PC-3 (cell line): ENCODE measurements around the gene TCEA2. TPM values are rescaled to one million over a fixed set of nuclear protein-coding genes. Genes with fewer than 3 reads are reported as not detected.

Experiments
- ATAC-seq: fragments of 200-7000 bp; cut with Tn5 transposase; 2 replicates; pipeline ENCODE4 v1.9.1; 2020; ENCODE audit warnings: mild to moderate bottlenecking, moderate library complexity
- BruUV-seq: library from RNA; stranded (reverse); fragments of 400-500 nt; replicated peaks from 2 replicates; lab custom pipeline; 2021; lab: Mats Ljungman, UMichigan
- CTCF ChIA-PET: fragments of 300-600 bp; sonication (Branson Sonifier 250); formaldehyde crosslinking; loops from one replicate; lab custom pipeline; 2022; ENCODE audit warnings: antibody characterized with exemption; lab: Charles Lee
- POLR2A ChIA-PET: fragments of 300-600 bp; sonication (Branson Sonifier 250); formaldehyde crosslinking; loops from one replicate; lab custom pipeline; 2022; ENCODE audit warnings: antibody characterized with exemption; ENCODE audit not compliant: unreplicated experiment; lab: Charles Lee
- DNase-seq: peaks from one replicate; pipeline ENCODE4 v3.0.0-alpha.2; 2015
- H2AFZ ChIP-seq: fragments of 300-600 bp; sonication (generic); 2 replicates; pipeline ENCODE4 v1.6.0; 2016; ENCODE audit warnings: antibody characterized with exemption, low read length
- H3F3A ChIP-seq: fragments of 300-600 bp; sonication (generic); one replicate; pipeline ENCODE4 v1.6.0; 2017; ENCODE audit warnings: antibody characterized with exemption, low read length, control low read depth, mild to moderate bottlenecking; ENCODE audit not compliant: unreplicated experiment
- H3K27ac ChIP-seq: fragments of 300-600 bp; sonication (generic); 2 replicates; pipeline ENCODE4 v1.5.1; 2016; ENCODE audit warnings: mild to moderate bottlenecking, low read length
- H3K27me3 ChIP-seq: fragments of 300-600 bp; sonication (generic); 2 replicates; pipeline ENCODE4 v1.6.1; 2016; ENCODE audit warnings: low read length, mixed read lengths
- H3K36me3 ChIP-seq: fragments of 300-600 bp; sonication (generic); 2 replicates; pipeline ENCODE4 v1.6.1; 2016; ENCODE audit warnings: low read depth, mixed run types, low read length, mixed read lengths
- H3K4me1 ChIP-seq: fragments of 300-600 bp; sonication (generic); 2 replicates; pipeline ENCODE4 v1.5.1; 2016; ENCODE audit warnings: low read length; ENCODE audit not compliant: insufficient read depth
- H3K4me2 ChIP-seq: fragments of 300-600 bp; sonication (generic); 2 replicates; pipeline ENCODE4 v1.6.0; 2016; ENCODE audit warnings: low read length
- H3K4me3 ChIP-seq: fragments of 300-600 bp; sonication (generic); 2 replicates; pipeline ENCODE4 v1.5.1; 2016; ENCODE audit warnings: mild to moderate bottlenecking, low read length, mixed read lengths
- H3K79me2 ChIP-seq: fragments of 300-600 bp; sonication (generic); 2 replicates; pipeline ENCODE4 v1.6.1; 2017; ENCODE audit warnings: low read length, mixed read lengths
- H3K9ac ChIP-seq: fragments of 300-600 bp; sonication (generic); 2 replicates; pipeline ENCODE4 v1.6.0; 2016; ENCODE audit warnings: mild to moderate bottlenecking, low read length
- H3K9me2 ChIP-seq: fragments of 300-600 bp; sonication (generic); replicated peaks from 2 replicates; pipeline ENCODE4 v1.6.1; 2016; ENCODE audit warnings: mixed run types, low read length, mixed read lengths
- H3K9me3 ChIP-seq: fragments of 300-600 bp; sonication (generic); 2 replicates; pipeline ENCODE4 v1.6.1; 2016; ENCODE audit warnings: low read length, mixed read lengths
- H4K20me1 ChIP-seq: fragments of 300-600 bp; sonication (generic); 2 replicates; pipeline ENCODE4 v1.6.1; 2016; ENCODE audit warnings: low read length, mixed read lengths
- CTCF ChIP-seq: fragments of 300-600 bp; sonication (generic); conservative IDR thresholded peaks from 2 replicates; pipeline ENCODE4 v1.5.1; 2017; ENCODE audit warnings: antibody characterized with exemption, low read depth, mild to moderate bottlenecking, low read length
- EZH2 ChIP-seq: fragments of 300-600 bp; sonication (generic); IDR thresholded peaks from one replicate; pipeline ENCODE4 v1.6.1; 2017; ENCODE audit warnings: antibody characterized with exemption, mild to moderate bottlenecking, low read length; ENCODE audit not compliant: unreplicated experiment
- EZH2phosphoT487 ChIP-seq: fragments of 300-600 bp; sonication (generic); IDR thresholded peaks from 2 replicates; pipeline ENCODE4 v1.6.1; 2018; ENCODE audit warnings: mild to moderate bottlenecking, antibody characterized with exemption, low read length, borderline replicate concordance
- intact Hi-C: fragments of 100-400 bp; cut with micrococcal nuclease; formaldehyde crosslinking; loops from 2 replicates; pipeline ENCODE4 v1.9.0; 2023
- total RNA-seq: library from RNA; depleted of rRNA; stranded (reverse); fragments of >200 nt; gene quantifications from 2 replicates; pipeline ENCODE4 v1.2.3, GENCODE V29; 2014

Gene TCEA2
- total RNA-seq, 1 experiment from 2014 or later, result 19.1 TPM

GRCh38 chr20:64099086-64099786 is 36.2 kb downstream of the TCEA2 start:
- H4K20me1 ChIP-seq, result no peaks in the 10 kb centered on the region
- DNase-seq, result no peak
- POLR2A ChIA-PET, result interaction anchor here (0.7 kb wide), 1 partner anchor 109 kb away, joined by 3 read pairs; no protein-coding TSS in a partner anchor
- no TSS peak for BruUV-seq
- H3K9ac ChIP-seq, result no peak overlapping the region
- intact Hi-C loops, result no loop called here
- no peak for ATAC-seq
- 0 out of 2 replicates have a peak, but pooled peaks cover 7% of the 10 kb centered on the region for H3K27me3 ChIP-seq
- H3K36me3 ChIP-seq, result no peaks in the 10 kb centered on the region
- H3K27ac ChIP-seq, result no peak overlapping the region
- H3K4me2 ChIP-seq, result no peak overlapping the region
- CTCF ChIA-PET, result no interaction called here
- no peak overlapping the region for H3K4me3 ChIP-seq
- H3K9me2 ChIP-seq, result no peaks in the 10 kb centered on the region
- H2AFZ ChIP-seq, result no peak overlapping the region
- no peaks in the 10 kb centered on the region for H3K9me3 ChIP-seq
- no peaks in the 10 kb centered on the region for H3K79me2 ChIP-seq
- H3F3A ChIP-seq, result no peaks in the 10 kb centered on the region
- TF ChIP-seq EZH2 (no peak), EZH2phosphoT487 (no peak), CTCF (no peak)
- no peaks in the 10 kb centered on the region for H3K4me1 ChIP-seq

DNA sequence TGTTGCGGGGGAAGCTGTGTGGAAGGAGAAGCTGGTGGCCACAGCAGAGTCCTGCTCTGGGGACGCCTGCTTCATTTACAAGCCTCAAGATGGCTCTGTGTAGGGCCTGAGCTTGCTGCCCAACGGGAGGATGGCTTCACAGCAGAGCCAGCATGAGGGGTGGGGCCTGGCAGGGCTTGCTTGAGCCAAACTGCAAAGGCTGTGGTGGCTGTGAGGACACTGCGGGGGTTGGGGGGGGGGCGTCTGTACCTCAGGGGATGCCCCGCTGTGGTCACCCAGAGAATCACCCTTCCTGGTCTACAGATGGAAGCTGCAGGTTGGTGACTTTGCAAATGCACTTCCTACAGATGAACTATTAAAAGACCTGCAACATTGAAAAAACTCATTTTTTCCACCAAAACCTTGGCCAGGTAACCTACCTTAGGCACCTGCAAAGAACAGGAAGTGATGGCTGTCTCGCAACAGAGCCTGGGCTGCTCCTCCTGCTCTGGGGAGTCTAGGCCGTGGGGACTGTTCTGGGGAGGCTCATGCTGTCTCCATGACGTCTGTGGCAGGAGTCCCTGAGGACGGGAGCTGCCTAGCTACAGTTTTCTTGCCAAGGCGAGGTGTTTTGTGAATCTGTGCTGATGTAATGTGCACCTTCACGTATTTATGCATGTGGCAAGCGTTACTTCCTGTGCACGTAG is 37.0 kb downstream of the TCEA2 start:
- no peak for DNase-seq
- no peak for ATAC-seq
- H3F3A ChIP-seq, result no peaks in the 10 kb centered on the region
- H3K9me3 ChIP-seq, result no peaks in the 10 kb centered on the region
- no peak for TF ChIP-seq CTCF
- no peak for TF ChIP-seq EZH2phosphoT487
- TF ChIP-seq EZH2, result no peak
- no peaks in the 10 kb centered on the region for H3K4me1 ChIP-seq
- no peak overlapping the region for H3K4me2 ChIP-seq
- intact Hi-C loops, result no loop called here
- no peak overlapping the region for H3K9ac ChIP-seq
- CTCF ChIA-PET, result no interaction called here
- POLR2A ChIA-PET, result no interaction called here
- 0 out of 2 replicates have a peak, but pooled peaks cover 7% of the 10 kb centered on the region for H3K27me3 ChIP-seq
- H3K4me3 ChIP-seq, result no peak overlapping the region
- H2AFZ ChIP-seq, result no peak overlapping the region
- H4K20me1 ChIP-seq, result no peaks in the 10 kb centered on the region
- no peaks in the 10 kb centered on the region for H3K36me3 ChIP-seq
- H3K79me2 ChIP-seq, result no peaks in the 10 kb centered on the region
- BruUV-seq, result no TSS peak
- no peaks in the 10 kb centered on the region for H3K9me2 ChIP-seq
- no peak overlapping the region for H3K27ac ChIP-seq

DNA sequence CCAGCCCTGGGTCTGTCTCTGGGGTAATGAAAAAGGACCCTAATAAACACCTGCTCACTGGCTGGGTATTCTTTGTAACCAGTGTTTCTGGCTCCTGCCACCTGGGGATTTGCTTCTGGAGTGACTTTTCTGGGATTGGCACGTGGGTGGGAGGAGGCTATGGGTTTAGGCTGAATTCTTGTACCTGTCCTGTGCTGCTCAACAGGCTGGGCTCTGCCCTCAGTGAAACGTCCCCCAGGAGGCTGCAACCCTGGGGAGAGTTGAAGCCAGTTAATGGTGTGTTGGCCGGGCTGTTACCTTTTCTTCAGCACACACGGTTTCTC is 37.5 kb downstream of the TCEA2 start:
- Histone ChIP-seq H3K4me2 (no peak overlapping the region), H3K27me3 (0 out of 2 replicates have a peak, but pooled peaks cover 7% of the 10 kb centered on the region), H3K4me1 (no peaks in the 10 kb centered on the region), H3K9ac (no peak overlapping the region), H3K27ac (no peak overlapping the region), H4K20me1 (no peaks in the 10 kb centered on the region), H3K36me3 (no peaks in the 10 kb centered on the region), H3K9me2 (no peaks in the 10 kb centered on the region), H3K4me3 (no peak overlapping the region), H2AFZ (no peak overlapping the region), H3K9me3 (no peaks in the 10 kb centered on the region), H3K79me2 (no peaks in the 10 kb centered on the region), H3F3A (no peaks in the 10 kb centered on the region)
- TF ChIP-seq EZH2phosphoT487, result no peak
- no peak for TF ChIP-seq EZH2
- TF ChIP-seq CTCF, result no peak
- POLR2A ChIA-PET, result no interaction called here
- intact Hi-C loops, result no loop called here
- DNase-seq (no peak), ATAC-seq (no peak)
- CTCF ChIA-PET, result no interaction called here
- no TSS peak for BruUV-seq
